ENCODE data around the gene SLC25A19.

The SLC25A19 gene

GRCh38 chr17:75228847-75229246 is 60.4 kb downstream of the SLC25A19 start:
- TF ChIP-seq CTCF (conservative IDR thresholded peaks at IDR 0.05; ENCODE audit: low read depth, low read length), result no peak
- DNase-seq (ENCODE audit: low read depth), result no peak
- H3K4me3 ChIP-seq (ENCODE audit: low read length), result no peak overlapping the region

- H3K4me3 ChIP-seq (ENCODE audit: low read length), result no peak overlapping the region
- no peak for TF ChIP-seq CTCF (conservative IDR thresholded peaks at IDR 0.05; ENCODE audit: low read depth, low read length)
These were observed 60.9 kb downstream of the SLC25A19 start for GRCh38 chr17:75228305-75228704.

GRCh38 chr17:75227729-75228128 is 61.5 kb downstream of the SLC25A19 start:
- no peak for DNase-seq (ENCODE audit: low read depth)
- no peak for TF ChIP-seq CTCF (conservative IDR thresholded peaks at IDR 0.05; ENCODE audit: low read depth, low read length)
- H3K4me3 ChIP-seq (ENCODE audit: low read length), result no peak overlapping the region

More at GRCh38 chr17:75228305-75228704, 60.9 kb downstream of the SLC25A19 start:
- DNase-seq (ENCODE audit: low read depth), result no peak

- no peak overlapping the region for H3K4me3 ChIP-seq (ENCODE audit: low read length)
- no peak for TF ChIP-seq CTCF (conservative IDR thresholded peaks at IDR 0.05; ENCODE audit: low read depth, low read length)
- no peak for DNase-seq (ENCODE audit: low read depth)
These were observed 64.2 kb downstream of the SLC25A19 start for GRCh38 chr17:75225016-75225415.

All from retinal pigment epithelial cell (primary cell).